Subcutaneous adipose tissue (tissue), 4 donors: ENCODE measurements around the gene DUOX1. TPM values are rescaled to one million over a fixed set of nuclear protein-coding genes. Genes with fewer than 3 reads are reported as not detected.

ENCODE experiments used
- CTCF ChIP-seq: fragments of 450-650 bp; IDR thresholded peaks from one replicate; pipeline ENCODE4 v1.5.1; 2016; ENCODE audit warnings: low read depth, mild to moderate bottlenecking, control low read depth, antibody characterized with exemption, moderate library complexity
- total RNA-seq, 4 donors: library from RNA; depleted of rRNA; stranded (reverse); fragments of >200 nt; gene quantifications; one replicate each; pipeline ENCODE4 v1.1.0, GENCODE V29; 2016

Gene DUOX1
- total RNA-seq, 4 donors from 2014 or later: 0.44 to 0.85 (median 0.57) TPM; not detected in 1

- no peak for TF ChIP-seq CTCF
Measured at GRCh38 chr15:45134682-45135604, 5.1 kb downstream of the DUOX1 start.

GRCh38 chr15:45136378-45136764 is 6.6 kb downstream of the DUOX1 start:
- no peak for TF ChIP-seq CTCF

GRCh38 chr15:45137703-45138102 is 7.9 kb downstream of the DUOX1 start:
- TF ChIP-seq CTCF: no peak

- no peak for TF ChIP-seq CTCF
Measured at GRCh38 chr15:45138814-45139765, 9.3 kb downstream of the DUOX1 start.

GRCh38 chr15:45139770-45140169 is 10.0 kb downstream of the DUOX1 start:
- no peak for TF ChIP-seq CTCF

GRCh38 chr15:45140557-45141250 is 10.9 kb downstream of the DUOX1 start:
- TF ChIP-seq CTCF: no peak
